SW480 (cell line): ENCODE data around the gene LYZL4.

ENCODE experiments used
- DNase-seq: peaks from one replicate; pipeline ENCODE4 v3.0.0-alpha.2; 2016; ENCODE audit warnings: low spot score

Gene LYZL4, protein sequence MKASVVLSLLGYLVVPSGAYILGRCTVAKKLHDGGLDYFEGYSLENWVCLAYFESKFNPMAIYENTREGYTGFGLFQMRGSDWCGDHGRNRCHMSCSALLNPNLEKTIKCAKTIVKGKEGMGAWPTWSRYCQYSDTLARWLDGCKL

DNA sequence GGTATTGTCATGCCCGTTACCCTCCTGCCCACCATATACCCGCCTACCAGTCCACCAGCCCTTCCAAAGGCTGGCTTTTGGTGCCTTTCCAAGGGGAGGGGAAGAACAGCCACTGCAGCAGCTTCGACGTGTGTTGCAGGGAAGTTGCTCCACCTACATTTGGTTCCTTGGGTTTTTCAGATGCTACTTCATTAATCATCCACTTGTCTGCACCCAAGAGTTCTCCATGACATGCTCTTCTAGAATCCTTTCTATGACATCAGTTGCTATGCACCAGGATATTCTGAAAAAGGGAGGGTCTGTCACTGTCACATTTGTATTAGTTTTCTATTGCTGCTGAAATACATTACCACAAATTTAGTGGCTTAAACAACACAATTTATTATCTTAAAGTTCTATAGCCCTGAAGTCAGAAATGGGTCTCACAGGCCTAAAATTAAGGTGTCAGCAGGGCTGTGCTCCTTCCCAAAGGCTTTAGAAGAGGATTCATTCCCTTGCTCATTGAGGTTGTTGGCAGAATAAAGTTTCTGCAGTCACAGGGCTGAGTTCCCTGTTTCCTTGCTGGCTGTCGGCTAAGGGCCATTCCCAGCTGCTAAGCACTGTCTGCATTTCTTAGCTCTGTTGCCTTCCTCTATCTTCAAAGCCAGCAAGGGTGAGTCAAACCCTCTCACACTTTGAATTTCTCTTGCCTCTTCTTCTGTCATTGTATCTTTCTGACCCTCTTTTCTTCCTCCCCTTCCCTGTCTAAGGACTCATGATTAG, at the start of gene LYZL4:
LYZL4 (minus strand) TSS at position 241 of the 762 bp plus-strand sequence. CDS start 3,359 bp downstream, outside the sequence.
- no peak for DNase-seq

DNA sequence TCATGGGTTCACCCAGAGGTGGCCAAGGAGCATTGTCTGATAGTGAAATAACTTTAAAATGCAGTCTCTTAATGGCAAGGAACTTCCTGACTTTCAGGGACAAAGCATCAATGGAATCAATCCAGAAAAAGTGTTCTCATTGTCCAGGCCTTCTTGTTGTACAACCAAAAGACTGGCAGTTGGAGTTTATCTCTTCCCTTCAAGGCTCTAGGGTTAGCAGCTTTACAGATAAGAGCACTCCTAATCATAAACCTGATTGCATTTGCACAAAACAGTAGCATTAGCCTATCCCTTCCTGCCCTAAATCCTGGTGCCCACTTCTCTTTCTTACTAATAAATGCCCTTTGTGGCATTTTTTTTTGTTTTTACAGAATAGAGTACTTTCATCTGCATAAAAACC, 48.7 kb upstream of the LYZL4 start:
- DNase-seq = no peak

DNA sequence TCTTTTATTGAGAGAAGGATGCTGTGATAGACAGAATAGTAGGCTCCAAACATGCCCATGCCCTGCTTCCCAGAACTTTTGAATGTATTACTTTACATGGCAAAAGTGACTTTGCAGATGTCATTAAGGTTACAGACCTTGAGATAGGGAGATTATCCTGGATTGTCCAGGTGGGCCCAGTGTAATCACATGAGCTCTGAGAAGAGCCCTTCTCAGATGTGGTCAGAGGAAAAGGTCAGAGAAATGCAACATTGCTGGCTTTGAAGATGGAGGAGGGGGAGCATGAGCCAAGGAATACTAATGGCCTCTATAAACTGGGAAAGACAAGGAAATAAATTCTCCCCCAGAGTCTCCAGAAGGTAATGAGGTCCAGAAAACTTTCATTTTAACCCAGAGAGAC, 45.8 kb upstream of the LYZL4 start:
- peak; percentile 58 for DNase-seq

DNA sequence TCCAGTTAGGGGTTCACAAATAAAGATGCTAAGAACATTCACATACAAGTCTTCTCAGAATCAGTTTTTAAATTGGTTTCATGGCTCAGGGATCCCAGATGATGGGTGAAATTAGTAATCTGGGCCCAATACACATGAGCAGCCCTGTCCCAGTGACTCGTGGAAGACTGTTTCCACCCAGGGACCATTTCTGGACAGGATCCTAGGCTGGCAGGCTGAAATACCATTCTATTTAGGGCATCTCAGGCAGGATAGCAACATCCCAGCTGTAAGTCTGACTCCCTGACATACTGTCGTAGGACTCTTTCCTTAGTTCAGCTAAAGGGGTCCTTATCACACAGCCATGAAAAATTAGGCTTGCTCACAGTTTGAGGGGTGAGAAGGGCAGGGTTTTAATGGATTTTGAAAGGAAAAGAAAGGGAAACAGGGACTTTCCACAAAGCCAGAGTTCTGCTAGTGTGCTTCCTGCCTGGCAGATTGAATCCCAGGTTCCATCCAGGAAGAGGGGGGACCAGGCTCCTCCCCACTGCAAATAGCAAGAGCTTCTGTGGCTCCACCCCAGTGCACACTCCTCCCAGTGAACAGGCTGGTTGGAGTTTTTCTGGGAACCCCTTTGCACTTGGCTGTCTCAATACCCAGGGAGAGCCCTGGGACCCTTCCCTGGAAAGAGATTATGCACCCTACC, 41.3 kb upstream of the LYZL4 start:
- no peak for DNase-seq

DNA sequence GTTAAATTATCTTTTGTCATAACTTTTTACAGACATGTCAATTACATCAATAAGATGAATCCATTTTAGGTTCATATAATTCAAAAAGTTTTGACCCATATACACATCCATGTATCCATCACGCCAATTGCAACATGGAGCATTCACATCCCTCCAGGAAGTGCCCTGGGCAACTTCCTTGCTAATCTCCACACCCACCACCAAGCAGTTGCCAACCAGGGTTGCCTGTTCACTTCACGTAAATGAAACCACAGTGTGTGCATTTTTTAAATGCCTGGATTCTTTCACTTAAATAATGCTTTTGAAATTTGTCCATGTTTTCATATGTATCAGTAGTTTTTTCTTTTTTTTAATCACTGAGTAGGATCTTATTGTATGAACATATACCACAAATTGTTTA, 40.7 kb upstream of the LYZL4 start:
- DNase-seq = no peak

DNA sequence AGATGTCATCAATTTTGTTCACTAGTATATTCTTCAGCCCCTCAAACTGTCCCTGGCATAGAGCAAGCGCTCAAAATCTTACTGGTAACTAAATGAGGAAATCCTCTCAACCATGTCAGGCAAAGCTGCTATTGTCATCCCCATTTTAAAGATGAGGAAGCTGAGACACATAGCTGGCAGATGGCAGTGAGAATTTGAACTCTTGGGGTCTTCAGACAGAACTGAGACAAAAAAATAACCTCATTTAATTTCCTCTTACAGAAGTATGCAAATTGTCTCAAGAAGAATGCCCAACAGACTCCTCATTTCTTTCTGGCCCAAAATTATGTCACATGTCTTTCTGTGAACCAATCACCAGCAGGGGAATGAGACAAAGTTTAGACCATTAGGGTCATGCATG, 40.2 kb upstream of the LYZL4 start:
- DNase-seq = no peak

DNA sequence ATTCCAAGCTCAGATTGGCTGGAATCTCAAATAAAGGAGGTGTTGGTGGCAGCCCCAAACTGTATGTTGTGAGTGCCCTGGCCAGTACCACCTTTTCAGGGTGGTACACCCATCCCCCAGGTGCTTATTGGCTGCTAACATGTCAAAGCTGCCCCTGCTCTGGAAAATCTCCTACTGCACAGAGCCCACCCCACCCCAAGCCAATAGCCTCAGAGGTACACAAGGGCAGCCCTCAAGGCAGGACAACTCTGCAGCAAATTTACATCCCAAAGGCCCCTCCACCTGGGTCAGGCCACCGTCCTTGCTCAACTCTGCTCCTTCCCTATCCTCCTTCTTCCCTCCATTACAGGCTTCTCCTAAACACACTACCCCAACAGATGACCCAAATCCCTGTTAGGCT, 37.1 kb upstream of the LYZL4 start:
- no peak for DNase-seq

DNA sequence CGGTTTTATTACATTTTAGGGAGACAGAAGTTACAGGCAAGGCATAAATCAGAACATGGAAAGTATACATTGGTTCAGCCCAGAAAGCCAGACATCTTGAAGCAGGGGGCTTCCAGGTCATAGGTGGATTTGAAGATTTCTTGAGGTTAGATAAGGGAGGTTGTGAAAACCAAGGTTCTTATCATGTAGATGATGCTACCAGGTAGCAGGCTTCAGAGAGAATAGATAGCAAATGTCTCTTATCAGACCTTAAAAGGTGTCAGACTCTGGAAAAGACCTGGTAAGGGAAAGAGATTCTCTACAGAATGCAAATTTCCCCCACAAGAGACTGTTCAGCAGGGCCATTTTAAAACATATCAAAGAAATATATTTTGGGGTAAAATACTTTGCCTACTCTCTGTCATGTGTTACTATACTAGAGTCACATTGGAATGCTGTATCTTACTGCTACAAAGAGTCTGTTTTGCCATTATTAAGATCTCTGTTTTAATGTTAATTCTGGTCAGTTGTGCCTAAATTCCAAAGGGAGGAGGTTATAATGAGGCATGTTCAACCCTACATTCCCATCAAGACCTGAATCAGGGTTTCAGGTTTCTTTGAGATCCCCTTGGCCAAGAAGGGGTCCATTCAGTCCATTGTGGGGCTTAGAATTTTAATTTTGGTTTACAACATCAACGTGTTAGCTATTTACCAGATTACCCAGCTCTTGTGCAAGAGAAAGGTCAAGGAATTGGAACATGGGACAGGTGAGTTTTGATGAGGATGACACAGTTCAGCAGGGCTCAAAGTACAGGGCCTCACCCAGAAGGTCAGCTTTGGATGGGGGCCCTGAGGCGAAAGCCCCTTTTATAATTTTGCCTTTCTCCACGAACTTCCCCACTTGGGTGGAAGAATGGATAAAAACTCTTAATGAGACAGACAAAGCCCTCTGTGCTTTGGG, 36.0 kb upstream of the LYZL4 start:
- no peak for DNase-seq

DNA sequence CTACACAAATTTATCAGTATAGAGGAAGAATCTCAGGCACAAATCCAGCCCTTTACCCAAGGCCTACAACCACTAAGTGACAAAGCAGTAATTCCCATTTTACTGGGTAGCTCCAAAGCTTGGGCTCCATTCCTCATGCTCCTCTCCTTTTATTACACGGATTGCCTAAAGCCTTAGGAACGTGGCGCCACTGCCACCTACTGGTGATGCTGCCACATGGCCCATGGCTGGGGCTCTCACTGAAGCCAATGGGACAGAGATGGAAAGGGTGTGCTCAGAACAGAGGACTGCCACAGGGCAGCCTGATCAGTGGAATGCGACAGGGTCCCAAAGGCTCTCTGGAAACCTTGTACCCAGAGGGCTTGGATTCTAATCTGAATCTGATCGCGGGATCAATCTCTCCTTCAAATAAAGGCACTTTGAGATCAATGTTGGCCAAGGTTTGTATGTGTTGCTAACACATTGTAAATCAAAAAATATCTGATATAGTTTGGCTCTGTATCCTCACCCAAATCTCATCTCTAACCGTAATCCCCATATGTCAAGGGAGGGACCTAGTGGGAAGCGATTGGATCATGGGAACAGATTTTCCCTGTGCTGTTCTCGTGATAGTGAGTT, 33.5 kb upstream of the LYZL4 start:
- DNase-seq = peak; percentile 79

DNA sequence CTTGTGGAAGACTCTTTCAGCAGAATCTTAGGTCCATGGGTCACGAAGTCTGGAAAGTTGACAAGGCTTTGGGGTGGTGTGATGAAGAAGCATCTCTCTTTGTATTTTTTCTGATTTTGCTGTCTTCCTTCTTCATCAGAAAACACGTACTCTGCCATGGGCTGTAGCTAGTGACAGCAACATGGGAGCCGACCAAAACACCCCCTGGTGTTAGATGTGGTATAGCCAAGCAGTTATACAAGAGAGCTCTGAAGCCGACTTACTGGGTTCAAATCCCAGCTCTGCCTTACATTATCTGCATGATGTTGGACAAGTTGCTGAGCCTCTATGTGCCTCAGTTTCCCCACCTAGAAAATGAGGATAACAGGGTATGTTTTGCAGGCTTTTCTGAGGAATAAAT, 32.9 kb upstream of the LYZL4 start:
- DNase-seq = no peak

DNA sequence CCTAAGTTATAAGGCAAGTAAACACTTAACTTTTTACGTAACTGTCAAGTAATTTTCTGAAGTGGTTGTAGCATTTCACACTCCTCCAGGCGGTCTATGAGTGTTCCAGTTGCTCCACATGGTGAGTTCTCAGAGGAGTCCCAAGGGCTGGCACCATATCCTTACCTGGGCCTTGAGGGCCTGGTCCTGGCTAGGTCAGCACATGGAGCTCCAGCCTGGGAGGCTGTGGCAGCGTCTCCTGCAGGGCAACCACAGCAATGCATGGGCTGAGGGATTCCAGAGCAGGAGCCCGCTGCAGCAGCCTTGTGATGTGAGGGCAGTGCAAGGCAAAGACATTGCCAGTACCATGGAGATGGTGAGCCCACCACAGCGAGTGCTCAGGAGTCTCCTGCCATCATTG, 32.2 kb upstream of the LYZL4 start:
- DNase-seq = no peak

DNA sequence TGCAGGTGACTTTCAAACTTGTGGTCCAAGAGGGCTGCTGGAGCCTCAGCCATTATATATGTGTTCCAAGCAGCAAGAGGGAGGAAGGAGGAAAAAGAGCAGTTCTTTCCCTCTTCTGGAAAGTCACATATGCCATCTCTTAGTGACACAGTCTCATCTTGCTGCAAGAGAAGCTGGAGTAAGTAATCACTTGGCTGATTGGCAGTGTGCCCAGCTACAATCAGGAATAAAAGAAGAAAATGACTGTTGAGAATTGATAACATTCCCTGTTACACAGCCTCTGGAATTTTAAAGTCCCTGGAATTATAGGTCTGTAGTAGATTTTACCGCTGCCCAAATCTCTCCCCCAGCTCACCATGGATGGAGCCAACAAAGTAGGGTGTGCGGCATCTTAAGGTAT, 31.4 kb upstream of the LYZL4 start:
- no peak for DNase-seq

DNA sequence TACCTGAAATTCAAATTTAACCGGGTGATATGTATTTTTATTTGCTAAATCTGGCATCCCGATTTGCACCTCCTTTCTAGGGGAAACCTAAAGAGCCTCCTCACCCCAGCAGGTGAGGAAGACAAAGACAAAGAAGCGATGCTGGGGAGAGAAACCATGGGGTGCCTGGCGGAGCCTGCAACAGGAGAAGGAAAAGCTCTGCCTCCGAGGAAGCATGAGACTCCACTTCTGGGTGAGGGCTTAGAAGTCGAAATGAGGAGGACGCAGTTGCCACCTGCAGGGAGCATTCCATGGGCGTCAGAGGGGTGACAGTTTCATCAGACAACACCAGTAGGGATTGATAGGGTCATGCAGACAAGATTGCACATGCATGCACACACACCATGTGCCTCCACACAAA, 30.5 kb upstream of the LYZL4 start:
- no peak for DNase-seq

DNA sequence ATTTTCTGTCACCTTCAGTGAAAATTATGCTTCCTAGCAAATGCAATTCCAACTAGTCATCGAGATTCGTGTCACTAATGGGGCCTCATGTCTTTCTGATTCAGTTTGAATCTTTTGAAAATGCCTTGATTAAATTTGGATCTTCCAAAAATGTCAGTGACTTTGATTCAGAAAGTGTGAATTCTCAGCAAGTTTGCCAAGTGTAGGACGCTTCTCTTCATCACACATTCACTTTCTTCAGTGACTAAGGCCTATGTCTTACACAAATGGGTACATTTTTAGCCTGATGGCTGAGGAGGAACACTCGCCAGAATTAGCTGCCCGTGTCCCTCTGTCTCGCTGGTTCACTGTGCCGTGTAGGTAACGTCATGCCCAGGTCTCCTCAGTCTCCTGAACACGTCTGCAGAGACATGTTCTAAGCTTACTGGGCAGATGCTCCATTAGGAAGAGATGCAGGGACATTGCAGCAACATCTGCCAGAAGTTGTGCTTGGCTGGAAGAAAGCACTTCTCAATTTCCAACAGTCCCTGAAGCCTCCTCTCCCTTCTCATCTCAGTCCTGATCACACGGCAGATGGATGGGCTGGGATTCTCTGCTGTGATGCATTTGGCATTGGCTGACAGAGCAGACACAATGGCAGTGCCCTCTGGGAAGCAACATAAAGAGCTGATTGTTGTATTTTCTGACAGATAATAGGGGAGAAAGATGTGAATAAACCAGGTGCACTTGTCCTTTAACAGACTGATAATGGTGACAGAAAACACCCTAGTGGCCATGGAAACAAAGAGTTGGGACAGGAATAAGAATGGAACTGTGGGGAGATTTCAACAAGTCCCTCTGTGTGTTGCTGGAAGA, 29.1 kb upstream of the LYZL4 start:
- no peak for DNase-seq

DNA sequence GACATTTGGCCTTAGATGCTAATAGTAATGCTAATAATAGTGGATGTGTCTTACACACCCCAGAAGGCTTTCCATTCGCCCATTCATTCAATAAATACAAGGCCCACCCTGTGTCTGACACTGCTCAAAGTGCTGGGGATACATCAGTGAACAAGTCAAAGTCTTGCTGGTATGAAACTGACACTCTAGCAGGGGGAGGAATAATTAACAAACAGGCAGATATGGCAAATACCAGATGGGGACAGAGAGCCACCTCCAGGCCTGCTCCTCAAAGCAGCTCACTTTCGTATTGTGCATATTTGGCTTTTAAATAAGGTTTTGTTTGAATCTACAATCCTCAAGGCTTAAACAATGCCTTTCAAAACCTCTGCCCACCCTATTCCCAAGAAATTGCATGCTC, 28.3 kb upstream of the LYZL4 start:
- DNase-seq = no peak

DNA sequence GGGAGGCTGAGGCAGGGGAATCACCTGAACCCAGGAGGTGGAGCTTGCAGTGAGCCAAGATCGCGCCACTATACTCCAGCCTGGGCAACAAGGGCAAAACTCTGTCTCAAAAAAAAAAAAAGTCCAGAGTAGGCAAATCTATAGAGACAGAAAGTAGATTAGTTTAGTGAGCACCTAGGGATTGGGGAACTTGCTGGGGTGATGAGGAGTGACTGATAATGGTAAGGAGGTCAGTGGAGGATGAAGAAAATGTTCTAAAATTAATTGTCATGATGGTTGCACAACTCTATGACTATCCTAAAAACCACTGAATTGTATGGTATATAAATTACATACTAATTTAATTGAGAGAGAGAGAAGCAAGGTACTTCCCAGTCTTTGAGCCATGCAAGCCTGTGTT, 27.8 kb upstream of the LYZL4 start:
- no peak for DNase-seq

DNA sequence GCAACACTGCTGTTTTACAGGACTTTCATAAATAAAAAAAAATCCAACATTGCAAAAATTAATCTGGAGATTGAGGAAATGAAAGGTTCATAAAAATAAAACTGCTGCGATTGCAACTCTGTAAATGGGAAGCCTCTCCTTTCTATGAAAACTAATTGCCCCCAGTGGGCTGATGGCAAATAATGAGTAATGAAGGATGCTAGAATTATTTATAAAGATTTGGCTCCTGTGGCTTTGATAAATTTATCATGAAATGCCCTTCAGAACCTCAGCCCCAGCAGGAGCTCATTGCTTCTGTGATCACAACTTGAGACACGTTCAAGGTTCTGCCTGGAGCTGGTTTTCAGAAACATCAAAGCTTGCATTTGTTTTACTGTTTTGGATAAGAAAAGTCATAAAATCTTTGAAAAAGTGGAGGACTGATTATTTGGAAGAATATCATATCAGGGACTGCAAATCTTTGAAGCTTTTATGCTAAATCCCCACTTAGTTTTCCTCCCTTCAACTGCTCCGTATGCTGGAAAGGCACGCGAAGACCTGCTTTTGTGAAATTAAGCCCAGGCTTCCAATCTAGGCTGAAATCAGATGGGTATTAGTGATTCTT, 24.5 kb upstream of the LYZL4 start:
- no peak for DNase-seq

DNA sequence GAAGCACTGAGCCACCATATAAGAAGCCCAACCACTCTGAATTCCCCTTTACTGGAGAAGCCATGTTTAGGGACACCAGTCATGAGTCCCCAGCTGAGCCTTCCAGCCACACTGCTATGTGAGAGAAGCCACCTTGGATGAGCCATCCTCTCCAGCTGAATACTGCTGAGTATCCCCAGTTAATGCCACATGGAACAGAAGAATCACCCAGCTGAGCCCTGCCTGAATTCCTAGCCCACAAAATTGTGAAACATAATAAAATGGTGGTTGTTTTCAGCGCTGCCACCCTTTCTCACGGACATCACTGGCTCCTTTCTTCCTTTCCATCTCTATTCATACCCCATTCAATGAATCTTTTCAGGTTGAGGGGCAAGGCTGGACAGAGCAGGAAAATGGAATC, 22.1 kb upstream of the LYZL4 start:
- no peak for DNase-seq

DNA sequence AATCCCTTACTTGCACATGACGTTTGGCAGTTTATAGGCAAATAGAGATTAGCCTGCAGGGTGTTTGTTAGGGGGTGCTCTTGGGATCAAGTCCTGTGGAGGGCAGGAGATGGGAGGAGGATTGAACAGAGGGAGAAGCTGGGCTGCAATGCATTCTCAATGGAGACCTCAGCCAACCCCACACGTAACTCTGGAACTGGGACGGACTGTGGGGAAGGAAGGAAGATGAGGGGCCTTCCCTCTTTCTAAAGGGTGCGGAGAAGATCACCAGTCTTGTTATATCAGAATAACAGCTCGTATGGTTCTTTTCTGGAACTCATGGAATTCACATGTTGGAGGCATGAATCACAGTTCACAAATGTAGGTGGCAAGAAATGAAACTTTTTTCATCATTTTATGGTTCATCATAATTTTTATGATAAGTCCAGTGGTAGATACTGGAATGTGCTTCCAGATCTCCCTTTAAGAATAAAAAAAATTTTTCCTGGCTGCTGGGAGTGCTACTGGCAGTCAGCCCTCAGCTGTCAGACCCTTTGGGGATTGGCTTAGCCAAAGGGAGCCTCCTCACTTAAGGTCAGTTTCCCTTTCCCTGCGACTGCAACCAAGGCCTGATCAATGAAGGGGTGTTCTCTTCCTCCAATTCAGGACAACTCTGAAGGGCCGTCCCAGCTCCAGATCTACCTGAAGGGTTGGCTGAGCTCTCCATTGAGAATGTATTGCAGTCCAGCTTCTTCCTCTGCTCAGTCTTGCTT, 20.5 kb upstream of the LYZL4 start:
- DNase-seq = no peak

DNA sequence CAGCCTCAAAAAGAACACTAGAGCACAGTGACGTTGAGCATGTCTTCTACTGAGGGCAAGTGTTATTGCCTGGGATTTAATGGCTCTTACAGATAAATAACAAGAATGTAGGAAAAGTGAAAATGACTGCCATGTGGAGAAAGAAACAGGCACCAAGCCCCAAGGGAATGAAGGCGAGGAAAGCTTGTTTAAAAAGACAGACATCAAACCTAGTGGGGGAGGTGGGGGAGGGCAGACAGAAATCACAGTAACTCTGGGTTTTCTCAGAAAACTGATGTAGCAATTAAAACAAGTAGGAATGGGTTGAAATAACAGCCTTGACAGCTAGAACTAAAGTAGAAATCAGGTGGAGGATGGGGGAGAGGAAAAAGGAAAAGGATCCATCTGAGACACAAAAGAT, 18.4 kb upstream of the LYZL4 start:
- DNase-seq = no peak
